HepG2 (cell line): Measurements from ENCODE around the gene TBC1D10A. TPM values are rescaled to one million over a fixed set of nuclear protein-coding genes. Genes with fewer than 3 reads are reported as not detected.

Source experiments
- ASH2L ChIP-seq: fragments of 300-600, 200-600 bp; sonication (generic); IDR thresholded peaks from 2 replicates; pipeline ENCODE4 v1.7.0; 2017; ENCODE audit warnings: low read depth, mild to moderate bottlenecking, moderate library complexity, mixed read lengths, low read length; ENCODE audit not compliant: insufficient read length
- ATF4 ChIP-seq, 2 experiments: fragments of 450-650 bp in 1 of 2; sonication (generic) in 1 of 2; formaldehyde crosslinking; IDR thresholded peaks; 2 replicates each; pipeline versions ENCODE4 v1.5.0 to v1.8.0; 2020 to 2022; ENCODE audit warnings: mild to moderate bottlenecking in 1 of 2, missing genetic modification reagents in 1 of 2
- CCDC6 ChIP-seq: sonication (generic); formaldehyde crosslinking; IDR thresholded peaks from 2 replicates; pipeline ENCODE4 v1.8.1; 2022; ENCODE audit warnings: mild to moderate bottlenecking, missing genetic modification reagents, moderate library complexity
- CREM ChIP-seq, 2 experiments: sonication (generic) in 1 of 2; formaldehyde crosslinking in 1 of 2; IDR thresholded peaks; 2 replicates each; pipeline versions ENCODE4 v1.4.0 to v1.6.1; 2016 to 2020; ENCODE audit warnings: antibody characterized with exemption in 1 of 2, mild to moderate bottlenecking in 1 of 2, missing genetic modification reagents in 1 of 2
- DBP ChIP-seq: sonication (generic); formaldehyde crosslinking; IDR thresholded peaks from 2 replicates; pipeline ENCODE4 v1.4.0; 2020; ENCODE audit warnings: missing genetic modification reagents; ENCODE audit errors: not compliant biosample characterization
- KAT7 ChIP-seq: IDR thresholded peaks from 2 replicates; pipeline ENCODE4 v1.6.1; 2018; ENCODE audit warnings: borderline replicate concordance, missing compliant biosample characterization
- MAF1 ChIP-seq: sonication (generic); formaldehyde crosslinking; IDR thresholded peaks from 2 replicates; pipeline ENCODE4 v1.5.0; 2020; ENCODE audit warnings: missing genetic modification reagents, borderline replicate concordance
- MAZ ChIP-seq, 2 experiments: sonication (generic) in 1 of 2; formaldehyde crosslinking in 1 of 2; IDR thresholded peaks; 2 replicates each; pipeline versions ENCODE4 v1.5.0 to v1.6.1; 2012 to 2020; ENCODE audit warnings: low read depth in 2 of 2, mild to moderate bottlenecking in 2 of 2, borderline replicate concordance in 1 of 2, improper control_type of control experiment in 1 of 2, low read length in 1 of 2, missing genetic modification reagents in 1 of 2, moderate library complexity in 1 of 2
- MED8 ChIP-seq: sonication (generic); formaldehyde crosslinking; IDR thresholded peaks from 2 replicates; pipeline ENCODE4 v1.8.1; 2023; ENCODE audit warnings: mild to moderate bottlenecking, missing genetic modification reagents; ENCODE audit not compliant: insufficient replicate concordance
- NONO ChIP-seq, 2 experiments: fragments of 450-650 bp in 1 of 2; sonication (generic) in 1 of 2; formaldehyde crosslinking in 1 of 2; IDR thresholded peaks in 1 of 2; conservative IDR thresholded peaks in 1 of 2; 2 replicates each; pipeline versions ENCODE4 v1.6.1 to v1.8.0; 2017 to 2022; ENCODE audit warnings: mild to moderate bottlenecking in 1 of 2, missing genetic modification reagents in 1 of 2, moderate library complexity in 1 of 2
- NR3C1 ChIP-seq: sonication (generic); formaldehyde crosslinking; IDR thresholded peaks from 2 replicates; pipeline ENCODE4 v1.4.0; 2020; ENCODE audit warnings: missing genetic modification reagents
- RORA ChIP-seq: sonication (generic); formaldehyde crosslinking; IDR thresholded peaks from 2 replicates; pipeline ENCODE4 v1.5.0; 2020; ENCODE audit warnings: mild to moderate bottlenecking, missing genetic modification reagents, moderate library complexity
- SALL2 ChIP-seq: sonication (generic); formaldehyde crosslinking; IDR thresholded peaks from 2 replicates; pipeline ENCODE4 v1.8.1; 2023; ENCODE audit warnings: mild to moderate bottlenecking, missing genetic modification reagents, inconsistent platforms
- YY1 ChIP-seq: IDR thresholded peaks from 2 replicates; pipeline ENCODE4 v1.6.1; 2011; ENCODE audit warnings: low read length, low read depth, moderate library complexity, mild to moderate bottlenecking; ENCODE audit not compliant: insufficient read depth, insufficient replicate concordance
- ZBTB43 ChIP-seq: sonication (generic); formaldehyde crosslinking; conservative IDR thresholded peaks from 2 replicates; pipeline ENCODE4 v1.4.0; 2020; ENCODE audit warnings: missing genetic modification reagents
- ZNF138 ChIP-seq: sonication (generic); formaldehyde crosslinking; IDR thresholded peaks from 2 replicates; pipeline ENCODE4 v1.5.0; 2020; ENCODE audit warnings: mild to moderate bottlenecking, low read depth, missing genetic modification reagents
- ZNF383 ChIP-seq: sonication (generic); formaldehyde crosslinking; IDR thresholded peaks from 2 replicates; pipeline ENCODE4 v1.4.0; 2020; ENCODE audit warnings: missing genetic modification reagents, mild to moderate bottlenecking, borderline replicate concordance
- ZNF441 ChIP-seq: sonication (generic); formaldehyde crosslinking; IDR thresholded peaks from 2 replicates; pipeline ENCODE4 v1.7.0; 2021; ENCODE audit warnings: missing genetic modification reagents, borderline replicate concordance
- ZNF550 ChIP-seq: sonication (generic); formaldehyde crosslinking; IDR thresholded peaks from 2 replicates; pipeline ENCODE4 v1.4.0; 2020; ENCODE audit warnings: mild to moderate bottlenecking, missing genetic modification reagents, borderline replicate concordance
- ZNF589 ChIP-seq: sonication (generic); formaldehyde crosslinking; conservative IDR thresholded peaks from 2 replicates; pipeline ENCODE4 v1.8.0; 2022; ENCODE audit warnings: mild to moderate bottlenecking, moderate library complexity, missing genetic modification reagents
- ZNF616 ChIP-seq: sonication (generic); formaldehyde crosslinking; IDR thresholded peaks from 2 replicates; pipeline ENCODE4 v1.5.0; 2020; ENCODE audit warnings: low read depth, mild to moderate bottlenecking, missing genetic modification reagents
- ZNF784 ChIP-seq: sonication (generic); formaldehyde crosslinking; IDR thresholded peaks from 2 replicates; pipeline ENCODE4 v1.5.1; 2020; ENCODE audit warnings: missing genetic modification reagents, mild to moderate bottlenecking, borderline replicate concordance
- polyA plus RNA-seq, 8 experiments: library from polyadenylated mRNA; depleted of rRNA in 3 of 8; stranded (reverse) in 7 of 8; unstranded in 1 of 8; fragments of >200 nt; fragmentation: Illumina TruSeq in 4 of 8; extraction: Trizol in 4 of 8; gene quantifications; 2 replicates each; pipeline versions ENCODE4 v1.2.1 to v1.2.3, GENCODE V29; 2011 to 2016; ENCODE audit warnings: low read depth in 4 of 8, missing spikeins in 1 of 8, mixed read lengths in 1 of 8; ENCODE audit not compliant: insufficient read depth in 1 of 8
- total RNA-seq, 5 experiments: library from RNA; depleted of rRNA; stranded (reverse); fragments of >200 nt; fragmentation: Illumina TruSeq; extraction: Trizol; gene quantifications; 2 replicates each; pipeline ENCODE4 v1.2.3, GENCODE V29; 2016; ENCODE audit warnings: low read depth in 1 of 5

The TBC1D10A gene
- total and polyA plus RNA-seq, 2 of the 13 experiments (the other 11 are each of a cell fraction or from before 2014, with no cell fraction given): 4.2 to 4.9 TPM

DNA sequence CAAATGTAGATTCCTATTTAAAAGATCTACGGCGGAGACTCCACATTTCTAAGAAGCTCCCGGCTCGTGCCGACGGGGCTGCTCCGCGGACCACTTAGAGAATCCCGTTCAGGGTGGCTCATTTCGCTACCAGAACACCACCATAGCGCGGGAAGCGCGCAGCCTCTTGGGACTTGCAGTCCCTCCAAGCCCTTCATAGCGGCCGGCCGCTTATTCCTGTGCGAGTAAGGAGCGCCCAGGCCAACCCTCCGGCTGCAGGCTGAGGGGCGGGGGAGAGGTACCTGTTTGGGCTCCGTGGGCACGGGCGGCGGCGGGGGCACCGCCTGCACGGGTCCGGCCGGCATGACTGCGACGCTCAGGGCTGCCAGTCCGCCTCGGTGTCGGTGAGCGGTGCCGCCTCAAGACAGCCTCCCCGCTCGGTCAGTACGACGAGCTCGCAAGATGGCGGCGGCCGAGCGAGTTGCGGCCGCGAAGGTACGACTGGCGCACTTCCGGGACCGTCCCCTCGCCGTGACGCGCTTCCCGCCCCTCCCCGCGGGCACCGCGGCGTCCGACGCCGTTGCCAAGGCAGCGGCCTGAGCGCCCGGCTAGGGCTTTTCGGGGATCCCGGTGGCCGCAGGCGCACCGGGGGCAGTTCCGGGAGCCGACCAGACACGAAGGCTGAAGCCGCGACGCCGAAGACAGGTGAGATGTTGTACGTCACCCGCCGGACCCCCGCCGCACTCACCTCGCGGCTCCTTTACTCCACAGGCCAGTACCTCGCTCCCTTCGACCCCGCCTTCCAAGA is 29.9 kb upstream of the TBC1D10A start, which contains the start of the genes CCDC157 and SF3A1 (continued):
- TF ChIP-seq ZNF589 (CRISPR knock-in tag) (no peak), MED8 (peak; percentile 46), ZNF383 (no peak), DBP (CRISPR knock-in tag) (no peak), MAF1 (CRISPR knock-in tag) (peak; percentile 85; the same call in 1 of the 2 replicates), NR3C1 (CRISPR knock-in tag) (no peak), ASH2L (peak; percentile 93), ZNF550 (CRISPR knock-in tag) (peak; percentile 95), ZNF441 (CRISPR knock-in tag) (no peak), CCDC6 (CRISPR knock-in tag) (no peak), MAZ (IDR thresholded peaks at IDR 0.05; ENCODE audit: borderline replicate concordance, low read depth, low read length) (peak; percentile 66; the same call in 1 of the 2 replicates), MAZ (CRISPR knock-in tag; IDR thresholded peaks at IDR 0.05; ENCODE audit: low read depth) (peak; percentile 96), SALL2 (CRISPR knock-in tag) (peak; percentile 94; the same call in 1 of the 2 replicates), ATF4 (CRISPR knock-in tag; IDR thresholded peaks at IDR 0.05) (no peak), KAT7 (CRISPR knock-in tag) (peak; percentile 92; the same call in 1 of the 2 replicates), ZBTB43 (CRISPR knock-in tag) (no peak), NONO (IDR thresholded peaks at IDR 0.05) (no peak), NONO (CRISPR knock-in tag; conservative IDR thresholded peaks at IDR 0.05) (peak; percentile 54; the same call in 1 of the 2 replicates), ZNF616 (CRISPR knock-in tag) (peak; percentile 87; the same call in 1 of the 2 replicates), ZNF138 (CRISPR knock-in tag) (peak; percentile 95), YY1 (peak; percentile 97), ZNF784 (peak; percentile 42; the same call in 1 of the 2 replicates), CREM (IDR thresholded peaks at IDR 0.05) (peak; percentile 67), CREM (CRISPR knock-in tag; IDR thresholded peaks at IDR 0.05) (peak; percentile 74), RORA (no peak)
